Lower leg skin (tissue), 4 donors: ENCODE data around the gene CAPN15. TPM values are rescaled to one million over a fixed set of nuclear protein-coding genes. Genes with fewer than 3 reads are reported as not detected.
A peak's percentile ranks its signal among the peaks of the same experiment; 100 is the strongest.

Source experiments
- DNase-seq, 2 donors: peaks; one replicate each; pipeline ENCODE4 v3.0.0-alpha.2; 2019; ENCODE audit warnings: low spot score in 2 of 2
- H3K4me3 ChIP-seq: fragments of 200-600 bp; sonication (generic); 2 replicates; pipeline ENCODE4 v1.5.1; 2017; ENCODE audit warnings: mild to moderate bottlenecking, low read depth; ENCODE audit not compliant: poor library complexity, severe bottlenecking
- CTCF ChIP-seq, 3 donors: fragments of 450-650 bp; IDR thresholded peaks; one replicate each; pipeline ENCODE4 v1.5.1; 2016; ENCODE audit warnings: antibody characterized with exemption in 3 of 3, mild to moderate bottlenecking in 3 of 3, moderate library complexity in 2 of 3
- POLR2A ChIP-seq, 2 donors: fragments of 450-650 bp; IDR thresholded peaks; one replicate each; pipeline ENCODE4 v1.6.1; 2016 to 2017; ENCODE audit warnings: antibody characterized with exemption in 2 of 2, mild to moderate bottlenecking in 1 of 2, moderate library complexity in 1 of 2
- WGBS, 2 donors: methylation state at CpG; one replicate each; pipeline ENCODE4 v1.1.5; 2018; 5-methylcytosine and 5-hydroxymethylcytosine counted together
- intact Hi-C: fragments of 100-400 bp; cut with DNase I; formaldehyde crosslinking; loops from one replicate; pipeline ENCODE4 v1.15.0; 2023; ENCODE audit warnings: low total_unique reads
- total RNA-seq, 4 donors: library from RNA; depleted of rRNA; stranded (reverse); fragments of >200 nt; gene quantifications; one replicate each; pipeline ENCODE4 v1.1.0, GENCODE V29; 2016

CAPN15 gene
- total RNA-seq, 4 donors from 2014 or later: 80.8 to 95.5 (median 84.6) TPM

GRCh38 chr16:523097-523741, 4.3 kb upstream of the CAPN15 start:
- no peak for TF ChIP-seq CTCF (IDR thresholded peaks at IDR 0.05)
- no peak for TF ChIP-seq POLR2A (IDR thresholded peaks at IDR 0.05)
- no peak for DNase-seq
- 94 to 95% methylated on average over 21 to 22 of the region's 22 CpGs for WGBS, 2 donors

GRCh38 chr16:524274-525040, 3.1 kb upstream of the CAPN15 start:
- no peak for DNase-seq
- intact Hi-C loops: no loop called here
- TF ChIP-seq POLR2A (IDR thresholded peaks at IDR 0.05) (no peak), CTCF (IDR thresholded peaks at IDR 0.05) (no peak)
- no peak overlapping the region for H3K4me3 ChIP-seq
- WGBS, 2 donors: 62 to 87% methylated on average over 20 to 21 of the region's 24 CpGs

More at GRCh38 chr16:523097-523741, 4.3 kb upstream of the CAPN15 start:
- intact Hi-C loops: no loop called here
- no peak overlapping the region for H3K4me3 ChIP-seq

GRCh38 chr16:525123-525519, 2.4 kb upstream of the CAPN15 start:
- TF ChIP-seq POLR2A (IDR thresholded peaks at IDR 0.05): no peak
- no peak for TF ChIP-seq CTCF (IDR thresholded peaks at IDR 0.05)
- 73 to 88% methylated on average over 8 of the region's 8 CpGs for WGBS, 2 donors
- intact Hi-C loops: no loop called here
- no peak overlapping the region for H3K4me3 ChIP-seq
- no peak for DNase-seq

- H3K4me3 ChIP-seq: no peak overlapping the region
- intact Hi-C loops: no loop called here
- 35 to 41% methylated on average over 13 of the region's 13 CpGs for WGBS, 2 donors
- peak in 1 of 2 donors; percentile 51 for DNase-seq
- no peak for TF ChIP-seq CTCF (IDR thresholded peaks at IDR 0.05)
- TF ChIP-seq POLR2A (IDR thresholded peaks at IDR 0.05): no peak
These were observed 1.9 kb upstream of the CAPN15 start for GRCh38 chr16:525520-526180.

- intact Hi-C loops: no loop called here
- WGBS, 2 donors: 5 to 9% methylated on average over 12 to 25 of the region's 26 CpGs
- no peak for DNase-seq
- H3K4me3 ChIP-seq: peak overlapping the region; percentile 64
- TF ChIP-seq POLR2A (IDR thresholded peaks at IDR 0.05): no peak
- no peak for TF ChIP-seq CTCF (IDR thresholded peaks at IDR 0.05)
These were observed 1.1 kb upstream of the CAPN15 start for GRCh38 chr16:526181-527014.
